GM21786 (cell line): ENCODE results near the gene TUBA3D.
"Not testable (repeated sequence)": the region's sequence is repeated elsewhere in the genome, so short reads cannot be mapped to it uniquely, and the experiment has no call there.

Source experiments
- ATAC-seq: cut with Tn5 transposase; IDR thresholded peaks from one replicate; pipeline ENCODE4 v1.9.1; 2021; ENCODE audit not compliant: unreplicated experiment

TUBA3D gene

GRCh38 chr2:131475831-131476230, at the start of gene TUBA3D:
Gene TUBA3D (plus strand): TSS chr2:131476119. CDS start chr2:131476200, 81 bp downstream.
- ATAC-seq: no peak

- no peak for ATAC-seq
These were observed 49.2 kb upstream of the TUBA3D start for GRCh38 chr2:131426727-131427126.

- no peak for ATAC-seq
These were observed 44.6 kb upstream of the TUBA3D start for GRCh38 chr2:131431336-131431735.

GRCh38 chr2:131440742-131441468, 35.0 kb upstream of the TUBA3D start:
- ATAC-seq: peak; percentile 60

- not testable (repeated sequence) for ATAC-seq
These were observed 31.0 kb upstream of the TUBA3D start for GRCh38 chr2:131444736-131445514.

- ATAC-seq: not testable (repeated sequence)
These were observed 30.5 kb upstream of the TUBA3D start for GRCh38 chr2:131445515-131445797.

- no peak for ATAC-seq
These were observed 30.0 kb upstream of the TUBA3D start for GRCh38 chr2:131445896-131446295.

- not testable (repeated sequence) for ATAC-seq
These were observed 27.9 kb upstream of the TUBA3D start for GRCh38 chr2:131447981-131448380.

GRCh38 chr2:131451265-131451949, 24.5 kb upstream of the TUBA3D start:
- ATAC-seq: peak; percentile 91

- not testable (repeated sequence) for ATAC-seq
These were observed 21.0 kb upstream of the TUBA3D start for GRCh38 chr2:131454914-131455313.

GRCh38 chr2:131467722-131468121, 8.2 kb upstream of the TUBA3D start:
- ATAC-seq: not testable (repeated sequence)

GRCh38 chr2:131470944-131471343, 5.0 kb upstream of the TUBA3D start:
- not testable (repeated sequence) for ATAC-seq

GRCh38 chr2:131471624-131472023, 4.3 kb upstream of the TUBA3D start:
- ATAC-seq: not testable (repeated sequence)

GRCh38 chr2:131473266-131473665, 2.7 kb upstream of the TUBA3D start:
- ATAC-seq: not testable (repeated sequence)

- not testable (repeated sequence) for ATAC-seq
These were observed 444 bp downstream of the TUBA3D start for GRCh38 chr2:131476363-131476762.

GRCh38 chr2:131477227-131477626, 1.3 kb downstream of the TUBA3D start:
- ATAC-seq: not testable (repeated sequence)

- not testable (repeated sequence) for ATAC-seq
These were observed 2.3 kb downstream of the TUBA3D start for GRCh38 chr2:131478074-131478849.

GRCh38 chr2:131478850-131479461, 3.0 kb downstream of the TUBA3D start:
- not testable (repeated sequence) for ATAC-seq

- ATAC-seq: not testable (repeated sequence)
These were observed 4.4 kb downstream of the TUBA3D start for GRCh38 chr2:131480351-131480750.

GRCh38 chr2:131482506-131483155, 6.7 kb downstream of the TUBA3D start:
- not testable (repeated sequence) for ATAC-seq
